ENCODE results near the gene CADPS.

Gene CADPS

DNA sequence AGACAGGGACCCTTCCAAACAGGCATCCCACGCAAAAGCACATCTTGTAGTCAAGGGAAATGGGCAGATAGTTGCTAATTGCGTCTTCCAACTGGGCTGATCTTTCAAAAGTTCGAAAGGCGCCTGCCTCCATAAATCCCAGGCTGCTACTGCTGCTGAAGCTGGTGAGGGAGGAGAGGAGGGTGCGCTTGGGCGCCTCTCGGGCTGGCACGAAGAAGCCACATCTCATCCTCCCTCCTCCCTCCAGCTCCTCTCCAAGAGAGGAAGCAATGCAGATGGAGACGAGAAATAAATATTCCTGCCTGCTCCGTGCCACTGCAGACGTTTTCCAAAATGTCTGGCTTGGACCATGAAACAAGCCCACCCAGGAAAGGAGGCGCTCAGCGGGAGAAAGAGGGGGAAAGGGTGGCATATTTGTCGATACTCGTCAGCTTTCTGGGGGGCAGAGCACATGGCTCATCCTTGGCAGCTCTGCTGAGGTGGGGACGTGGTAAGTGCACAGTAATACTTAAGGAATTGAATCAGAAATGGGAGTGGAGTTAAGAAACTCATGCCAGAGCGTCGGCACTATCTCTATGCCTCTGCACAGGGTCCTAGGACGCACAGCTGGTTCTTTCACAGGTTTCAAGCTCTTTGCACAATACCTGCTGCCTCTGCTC is 413.0 kb downstream of the CADPS start:
- TF ChIP-seq GATA3 (IDR thresholded peaks at IDR 0.05; ENCODE audit: low read depth, low read length) (no peak), GATA2 (IDR thresholded peaks at IDR 0.05; ENCODE audit: low read depth, low read length) (no peak)

DNA sequence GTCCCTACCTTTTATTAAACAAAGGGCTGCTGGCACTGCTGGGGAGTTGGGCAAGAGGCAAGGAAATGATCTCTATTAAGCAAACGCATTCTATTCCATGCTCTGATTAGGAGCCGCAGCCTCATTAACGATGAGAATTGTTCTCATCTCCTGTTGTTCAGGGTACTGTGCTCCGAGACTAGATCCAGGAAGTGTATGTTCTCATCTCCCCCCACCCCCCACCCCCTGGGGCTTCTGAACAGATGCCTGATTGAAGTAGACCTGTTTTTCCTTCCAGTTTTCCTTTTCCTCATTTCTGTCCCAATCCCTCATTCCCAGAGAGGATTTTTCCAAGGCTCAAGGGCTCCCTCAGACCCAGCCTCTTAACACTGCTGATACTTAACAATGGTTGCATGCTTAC is 420.3 kb downstream of the CADPS start:
- TF ChIP-seq GATA3 (IDR thresholded peaks at IDR 0.05; ENCODE audit: low read depth, low read length) (no peak), GATA2 (IDR thresholded peaks at IDR 0.05; ENCODE audit: low read depth, low read length) (no peak)

DNA sequence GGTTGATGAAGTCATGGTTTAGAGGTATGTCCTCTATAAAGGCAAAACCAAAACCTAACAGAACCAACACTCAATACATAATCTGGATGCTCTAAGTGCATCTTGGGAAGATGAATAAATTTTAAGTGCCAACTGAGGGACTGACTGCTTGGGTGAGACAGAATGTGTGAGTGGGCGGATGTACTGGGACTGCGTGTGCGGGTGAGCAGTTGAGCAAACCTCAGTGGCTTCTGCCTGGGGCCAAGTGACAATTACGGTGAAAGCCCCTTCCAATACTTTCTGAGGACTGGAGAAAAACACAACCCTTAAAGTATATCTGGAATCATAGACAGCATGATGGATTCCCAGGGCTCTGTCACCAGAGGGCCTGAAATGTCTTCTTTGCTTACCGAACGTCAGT is 421.8 kb downstream of the CADPS start:
- TF ChIP-seq GATA3 (IDR thresholded peaks at IDR 0.05; ENCODE audit: low read depth, low read length) (no peak), GATA2 (IDR thresholded peaks at IDR 0.05; ENCODE audit: low read depth, low read length) (no peak)

DNA sequence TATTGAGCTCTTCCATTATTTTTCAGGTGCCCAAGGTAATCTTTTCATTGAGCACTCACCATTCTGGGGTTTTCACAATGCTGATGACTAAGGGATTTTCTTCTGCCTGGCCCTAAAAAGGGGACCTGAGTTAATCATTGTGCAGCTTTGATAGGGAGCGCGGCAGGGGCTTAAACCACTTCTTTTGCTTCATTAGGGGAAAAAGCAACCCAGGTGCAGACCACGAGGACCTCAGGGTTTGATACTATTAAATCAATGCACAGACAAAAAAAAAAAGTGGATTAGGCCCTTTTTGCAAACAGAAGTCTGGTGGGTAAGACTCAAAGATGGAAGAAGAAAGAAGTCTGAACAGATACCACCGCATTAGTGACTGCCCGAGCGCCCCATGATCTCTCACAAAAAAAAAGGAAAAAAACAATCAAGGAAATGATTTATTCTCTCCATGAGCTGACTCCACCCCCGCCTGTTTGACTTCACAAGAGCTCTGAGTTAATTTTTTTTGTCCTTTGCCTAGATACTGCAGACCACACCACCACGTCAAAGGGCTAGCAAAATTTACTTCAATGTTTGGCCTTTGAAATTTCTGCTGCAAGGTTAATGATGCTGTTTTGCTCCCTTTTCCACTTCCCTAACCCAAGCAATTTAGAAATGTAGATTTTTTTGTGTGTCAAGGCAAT is 423.9 kb downstream of the CADPS start:
- TF ChIP-seq GATA3 (IDR thresholded peaks at IDR 0.05; ENCODE audit: low read depth, low read length) (no peak), GATA2 (IDR thresholded peaks at IDR 0.05; ENCODE audit: low read depth, low read length) (no peak)

DNA sequence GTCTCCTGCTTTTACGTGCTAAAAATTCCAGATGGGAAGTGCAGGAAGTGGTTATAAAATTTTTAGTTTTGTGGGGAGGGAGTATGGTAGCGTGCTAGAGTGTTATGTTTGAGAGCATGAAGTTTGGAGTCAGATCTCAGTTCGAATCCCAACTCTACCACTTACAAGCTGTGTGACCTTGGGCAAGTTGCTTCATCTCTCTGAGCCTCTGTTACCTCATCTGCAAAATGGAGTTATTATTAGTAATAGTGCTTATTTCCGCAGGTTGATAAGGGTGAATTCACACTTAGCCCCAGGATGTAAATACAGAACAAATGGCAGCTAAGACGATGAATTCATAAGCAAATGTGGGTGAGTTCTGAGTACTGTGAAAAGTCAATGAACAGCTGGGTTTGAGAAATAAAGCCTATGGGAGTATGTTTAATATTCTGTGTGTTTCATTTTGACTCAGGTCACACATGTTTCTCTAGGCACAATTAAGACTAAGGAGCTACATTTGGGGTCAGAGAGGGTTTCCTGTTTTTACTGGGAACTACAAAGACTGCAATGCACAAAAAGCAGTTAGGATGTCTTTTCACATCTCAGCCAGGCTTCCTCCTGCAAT is 428.8 kb downstream of the CADPS start:
- TF ChIP-seq GATA3 (IDR thresholded peaks at IDR 0.05; ENCODE audit: low read depth, low read length) (no peak), GATA2 (IDR thresholded peaks at IDR 0.05; ENCODE audit: low read depth, low read length) (no peak)

DNA sequence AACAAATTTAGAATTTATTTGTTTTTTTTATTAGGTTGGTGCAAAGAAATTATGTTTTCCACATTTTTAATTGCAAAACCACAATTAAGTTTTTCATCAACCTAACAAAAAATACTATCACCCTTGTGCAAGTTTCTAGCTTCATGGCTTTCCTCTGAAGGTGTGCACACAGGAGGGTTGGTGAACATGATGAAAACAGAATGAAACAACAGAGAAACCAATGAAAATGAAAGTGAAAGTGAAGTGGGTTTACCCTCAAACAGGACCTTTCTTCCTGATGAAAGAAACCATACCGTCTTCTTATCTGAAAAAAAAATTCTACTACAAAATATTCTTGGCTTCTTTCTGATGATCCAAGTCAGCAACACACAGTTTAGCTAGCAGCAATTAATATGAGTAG is 429.9 kb downstream of the CADPS start:
- TF ChIP-seq GATA2 (IDR thresholded peaks at IDR 0.05; ENCODE audit: low read depth, low read length) (no peak), GATA3 (IDR thresholded peaks at IDR 0.05; ENCODE audit: low read depth, low read length) (no peak)

DNA sequence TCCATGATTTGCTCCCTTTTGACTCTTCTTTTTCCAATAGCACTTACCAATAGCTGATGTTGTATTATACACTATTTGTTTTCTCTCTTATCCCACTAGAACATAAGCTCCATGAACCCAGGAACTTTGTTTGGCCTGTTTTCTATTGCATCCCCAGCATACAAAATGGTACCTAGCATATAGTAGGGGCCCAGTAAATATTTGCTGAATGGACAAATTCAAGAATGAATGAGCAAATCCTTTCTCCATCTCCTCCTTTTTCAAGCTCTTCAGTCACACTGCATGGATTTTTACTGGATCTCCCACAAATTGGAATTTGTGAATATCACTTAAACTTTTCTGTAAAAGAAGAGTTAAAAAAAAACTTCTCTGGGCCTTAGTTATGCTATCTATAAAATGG is 435.2 kb downstream of the CADPS start:
- TF ChIP-seq GATA2 (IDR thresholded peaks at IDR 0.05; ENCODE audit: low read depth, low read length): no peak
- TF ChIP-seq GATA3 (IDR thresholded peaks at IDR 0.05; ENCODE audit: low read depth, low read length): no peak

DNA sequence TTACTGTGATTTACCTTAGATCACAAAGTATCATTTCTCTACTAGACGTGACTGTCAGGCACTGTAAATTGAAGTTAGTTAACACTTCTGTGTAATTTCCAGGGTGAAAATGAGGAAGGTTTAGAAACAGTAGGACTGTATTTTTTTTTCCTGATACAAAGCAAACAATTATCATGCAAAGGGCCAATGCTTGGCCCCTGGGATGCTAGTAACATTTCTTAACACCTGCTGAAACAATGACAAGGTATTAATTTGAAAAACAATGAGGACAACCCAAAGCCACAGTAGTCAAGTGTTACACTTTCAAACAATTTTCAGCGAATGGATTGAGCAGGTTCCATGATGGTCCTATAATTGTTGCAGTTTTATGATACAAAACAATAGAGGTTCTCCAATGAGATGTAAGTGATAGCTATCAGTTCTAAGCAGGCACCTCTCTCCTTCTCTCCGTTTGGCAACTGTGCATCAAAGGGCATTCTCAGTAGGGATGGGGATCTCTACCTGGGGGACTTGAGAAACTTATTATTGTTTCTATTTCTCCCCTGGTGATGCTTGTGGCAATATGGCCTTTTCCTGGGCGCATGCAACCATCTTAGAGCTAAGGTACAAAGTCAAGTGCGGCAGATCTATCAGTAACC is 435.9 kb downstream of the CADPS start:
- TF ChIP-seq GATA2 (IDR thresholded peaks at IDR 0.05; ENCODE audit: low read depth, low read length) (no peak), GATA3 (IDR thresholded peaks at IDR 0.05; ENCODE audit: low read depth, low read length) (no peak)

DNA sequence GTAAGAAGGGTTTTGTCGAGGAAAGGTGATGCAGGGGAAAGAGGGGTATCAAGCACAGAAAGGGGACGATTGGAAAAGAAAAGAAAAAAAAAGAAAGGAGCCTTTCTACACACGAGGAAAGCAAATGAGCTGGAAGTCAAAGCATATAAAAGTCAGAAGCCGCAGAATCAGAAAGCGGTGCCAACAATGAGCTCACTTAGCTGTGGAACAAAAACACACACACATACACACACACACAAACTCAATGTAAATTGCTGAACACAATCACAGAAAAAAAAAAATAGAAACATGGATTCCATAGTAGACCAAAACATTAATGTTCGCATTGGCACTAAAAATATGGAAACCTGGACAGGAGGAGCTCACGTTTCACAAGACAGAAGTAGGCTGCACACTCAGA is 438.4 kb downstream of the CADPS start:
- TF ChIP-seq GATA3 (IDR thresholded peaks at IDR 0.05; ENCODE audit: low read depth, low read length) (no peak), GATA2 (IDR thresholded peaks at IDR 0.05; ENCODE audit: low read depth, low read length) (no peak)

DNA sequence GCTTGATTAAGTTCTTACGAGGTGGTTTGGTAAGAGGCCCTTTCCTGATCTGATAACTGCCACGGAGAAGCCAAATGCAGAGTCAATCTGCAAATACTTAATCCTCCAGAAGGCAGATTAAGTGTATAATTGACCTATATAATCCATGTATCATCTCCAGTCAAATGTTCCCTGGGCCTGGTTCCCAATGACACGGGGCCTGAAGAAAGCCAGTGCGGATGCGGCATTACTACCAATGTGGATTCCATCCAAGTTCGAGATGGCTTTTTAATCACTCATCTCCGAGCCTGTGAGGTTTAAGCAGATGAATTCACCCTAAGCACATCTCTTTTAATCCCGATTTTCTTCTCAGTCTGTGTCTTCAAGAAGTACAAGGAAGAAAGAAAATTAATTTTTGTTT is 441.8 kb downstream of the CADPS start:
- TF ChIP-seq GATA3 (IDR thresholded peaks at IDR 0.05; ENCODE audit: low read depth, low read length) (no peak), GATA2 (IDR thresholded peaks at IDR 0.05; ENCODE audit: low read depth, low read length) (no peak)

DNA sequence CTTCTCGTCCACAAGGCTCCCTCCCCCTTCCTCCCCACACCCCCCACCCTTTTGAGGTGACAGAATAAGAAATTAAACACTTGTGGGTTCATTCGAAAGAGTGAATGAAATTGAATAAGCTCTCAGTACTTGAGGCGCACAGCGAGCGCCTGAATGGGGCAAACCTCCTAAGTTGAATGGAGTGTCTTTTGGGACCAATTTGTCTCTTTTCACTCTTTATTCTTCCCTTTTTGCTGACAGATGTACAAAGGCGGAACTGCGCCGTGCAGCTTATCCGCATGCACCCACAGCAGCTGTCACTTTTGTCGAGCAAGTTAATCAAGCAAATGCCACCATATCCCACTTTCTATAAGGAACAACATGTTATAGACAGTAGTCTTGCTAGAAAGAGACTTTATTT is 454.0 kb downstream of the CADPS start:
- TF ChIP-seq GATA2 (IDR thresholded peaks at IDR 0.05; ENCODE audit: low read depth, low read length): no peak
- TF ChIP-seq GATA3 (IDR thresholded peaks at IDR 0.05; ENCODE audit: low read depth, low read length): no peak

DNA sequence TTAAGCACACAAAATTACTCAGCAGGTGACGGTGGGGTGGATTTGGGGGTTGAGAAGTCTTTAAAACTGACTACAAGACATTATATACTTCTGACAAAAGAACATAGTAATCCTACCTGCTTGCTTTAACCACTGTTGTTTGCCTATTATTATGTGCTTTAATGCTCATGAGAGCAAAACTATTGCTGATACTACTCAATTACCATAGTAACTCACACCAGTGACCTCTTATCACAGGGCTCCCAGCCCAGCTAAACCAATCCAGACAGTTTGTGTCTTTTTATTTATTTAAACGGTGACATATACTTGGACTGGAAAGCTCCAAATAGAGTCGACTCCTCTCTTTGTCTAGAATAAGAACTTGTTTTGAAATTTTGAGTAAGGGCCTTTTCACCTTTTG is 459.1 kb downstream of the CADPS start:
- TF ChIP-seq GATA3 (IDR thresholded peaks at IDR 0.05; ENCODE audit: low read depth, low read length) (no peak), GATA2 (IDR thresholded peaks at IDR 0.05; ENCODE audit: low read depth, low read length) (no peak)

DNA sequence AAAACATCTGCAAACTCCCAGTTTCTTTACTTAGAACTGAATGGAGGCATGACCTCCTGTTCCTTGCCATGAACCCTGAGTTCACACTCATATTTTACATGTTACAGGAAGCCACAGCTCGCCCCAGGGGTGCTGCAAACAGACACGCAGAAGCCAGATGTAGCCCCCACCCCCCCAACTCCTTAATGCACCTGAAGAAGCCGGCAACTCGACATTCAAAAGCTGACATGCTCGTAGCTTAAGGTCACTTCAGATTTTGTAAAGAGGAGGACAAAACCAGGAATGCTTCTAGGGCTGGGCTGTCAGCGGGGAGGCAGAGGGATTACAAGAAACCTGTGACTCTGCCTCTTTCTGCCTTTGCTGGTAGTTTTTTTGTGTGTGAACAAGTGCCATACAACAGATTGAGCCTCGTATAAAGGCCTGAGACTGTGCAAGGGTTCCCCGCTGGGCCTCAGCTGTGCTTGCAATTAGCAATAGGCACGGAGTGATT is 459.9 kb downstream of the CADPS start:
- TF ChIP-seq GATA3 (IDR thresholded peaks at IDR 0.05; ENCODE audit: low read depth, low read length) (no peak), GATA2 (IDR thresholded peaks at IDR 0.05; ENCODE audit: low read depth, low read length) (no peak)

DNA sequence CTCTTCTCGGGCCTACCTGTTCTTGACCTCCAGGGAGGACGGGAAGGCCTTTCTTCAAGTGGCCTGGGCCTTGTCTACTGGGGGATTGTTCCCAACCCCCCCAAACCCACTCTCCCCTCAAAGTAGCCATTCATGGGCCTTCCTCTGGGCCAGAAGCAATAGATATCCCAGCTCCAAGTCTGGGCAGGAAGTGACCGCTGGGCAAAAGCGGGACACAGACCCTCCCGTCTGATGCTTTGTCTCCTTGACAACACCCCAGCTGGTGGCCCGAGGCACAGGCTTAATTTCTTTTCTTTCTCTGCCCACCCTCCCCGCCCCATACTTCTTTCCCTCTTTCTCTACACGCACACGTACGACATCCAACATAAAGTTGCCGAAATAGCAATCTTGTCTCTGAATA is 460.4 kb downstream of the CADPS start:
- TF ChIP-seq GATA2 (IDR thresholded peaks at IDR 0.05; ENCODE audit: low read depth, low read length): no peak
- TF ChIP-seq GATA3 (IDR thresholded peaks at IDR 0.05; ENCODE audit: low read depth, low read length): no peak

Measured in SH-SY5Y (cell line).